ENCODE measurements around the gene UTF1.

The UTF1 gene

GRCh38 chr10:133246236-133246626 lies 16.2 kb downstream of the UTF1 start:
- ChIA-PET CTCF (interaction anchor here (0.6 to 1.5 kb wide), 4 partner anchors 11 to 344 kb away, joined by 3 to 4 read pairs (median 4); no protein-coding TSS in a partner anchor), POLR2A (no interaction called here)
- no peak for TF ChIP-seq ZNF488 (tag by site-specific recombination; IDR thresholded peaks at IDR 0.05)
- TF ChIP-seq ZNF391 (tag by site-specific recombination; IDR thresholded peaks at IDR 0.05; ENCODE audit: borderline replicate concordance, low read depth), result no peak
- no peak for TF ChIP-seq PRDM1 (tag by site-specific recombination; IDR thresholded peaks at IDR 0.05)
- no peak for TF ChIP-seq KLF9 (tag by site-specific recombination; IDR thresholded peaks at IDR 0.05; ENCODE audit: low read depth)
- TF ChIP-seq ZNF791 (tag by site-specific recombination; IDR thresholded peaks at IDR 0.05), result no peak
- no peak for TF ChIP-seq SP3 (tag by site-specific recombination; IDR thresholded peaks at IDR 0.05)
- TF ChIP-seq ZNF624 (tag by site-specific recombination; IDR thresholded peaks at IDR 0.05), result no peak
- TF ChIP-seq KLF10 (tag by site-specific recombination; IDR thresholded peaks at IDR 0.05), result no peak
- no peak for TF ChIP-seq ZNF561 (tag by site-specific recombination; IDR thresholded peaks at IDR 0.05; ENCODE audit: borderline replicate concordance)
- no peak for TF ChIP-seq ZNF37A (tag by site-specific recombination; IDR thresholded peaks at IDR 0.05)
- no peak for TF ChIP-seq ZNF626 (tag by site-specific recombination; IDR thresholded peaks at IDR 0.05)
- no peak for TF ChIP-seq ZFP3 (tag by site-specific recombination; IDR thresholded peaks at IDR 0.05; ENCODE audit: low read depth)
- no peak for TF ChIP-seq MYNN (tag by site-specific recombination; IDR thresholded peaks at IDR 0.05; ENCODE audit: borderline replicate concordance)
- TF ChIP-seq ZNF704 (tag by site-specific recombination; IDR thresholded peaks at IDR 0.05), result no peak
- TF ChIP-seq ZNF792 (tag by site-specific recombination; IDR thresholded peaks at IDR 0.05), result no peak
- no peak for TF ChIP-seq REST (tag by site-specific recombination; IDR thresholded peaks at IDR 0.05)
- TF ChIP-seq SCRT2 (tag by site-specific recombination; IDR thresholded peaks at IDR 0.05), result no peak
- no peak for TF ChIP-seq KLF8 (tag by site-specific recombination; IDR thresholded peaks at IDR 0.05)
- TF ChIP-seq ZNF174 (tag by site-specific recombination; IDR thresholded peaks at IDR 0.05), result no peak
- H3K4me1 ChIP-seq (ENCODE audit: control insufficient read depth, insufficient read depth, low read length), result no peaks in the 10 kb centered on the region
- no peak overlapping the region for H3K27ac ChIP-seq (ENCODE audit: extremely low read depth, low read depth, low read length)
- H3K36me3 ChIP-seq (ENCODE audit: control insufficient read depth in 2 of 2, insufficient read depth in 1 of 2, low read length in 2 of 2), result no peaks in the 10 kb centered on the region
- H3K4me3 ChIP-seq (ENCODE audit: low read depth, low read length), result no peak overlapping the region
- no peaks in the 10 kb centered on the region for H3K9me3 ChIP-seq (ENCODE audit: control insufficient read depth, insufficient read depth, low read depth, low read length)

DNA sequence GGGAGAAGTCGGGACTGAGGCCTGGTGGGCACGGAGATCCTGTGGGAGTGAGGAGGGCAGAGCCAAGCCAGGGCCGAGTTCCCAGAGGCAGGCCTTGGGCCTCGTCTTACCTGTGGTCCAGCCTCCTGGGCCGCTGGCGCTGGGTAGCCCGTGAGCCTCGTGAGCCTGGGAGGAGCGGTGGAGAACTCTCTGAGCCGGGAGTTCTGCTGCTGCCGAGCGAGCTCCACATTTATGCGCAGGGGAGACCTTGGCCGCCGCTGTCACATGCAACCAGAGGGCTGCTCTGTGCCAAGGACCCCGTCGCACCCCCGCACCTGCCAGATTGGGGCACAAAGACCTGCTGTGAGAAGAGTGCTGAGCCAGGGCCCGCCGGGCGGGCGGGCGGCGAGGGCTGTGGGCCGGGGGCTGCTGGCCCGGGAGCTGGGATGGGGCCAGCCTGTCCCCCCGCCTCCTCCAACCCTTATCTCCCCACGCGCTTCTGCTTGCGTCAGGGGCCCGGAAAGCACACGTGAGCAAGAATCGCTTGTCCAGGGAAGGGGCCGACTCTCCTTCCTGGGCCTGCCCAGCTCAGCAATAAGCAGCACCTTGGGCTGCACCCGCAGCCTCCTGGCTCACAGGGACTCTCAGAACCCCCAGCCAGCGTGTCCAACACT lies 17.8 kb downstream of the UTF1 start:
- CTCF ChIA-PET, result interaction anchor here (0.6 to 1.5 kb wide), 3 partner anchors 18 to 66 kb away, joined by 3 to 4 read pairs (median 4); no protein-coding TSS in a partner anchor
- no peaks in the 10 kb centered on the region for H3K4me1 ChIP-seq (ENCODE audit: control insufficient read depth, insufficient read depth, low read length)

More for the DNA sequence above, 17.8 kb downstream of the UTF1 start:
- TF ChIP-seq ZNF677 (tag by site-specific recombination; IDR thresholded peaks at IDR 0.05), result no peak
- TF ChIP-seq ZNF18 (tag by site-specific recombination; IDR thresholded peaks at IDR 0.05), result no peak
- TF ChIP-seq PRDM1 (tag by site-specific recombination; IDR thresholded peaks at IDR 0.05), result no peak
- TF ChIP-seq ZNF416 (tag by site-specific recombination; IDR thresholded peaks at IDR 0.05), result no peak
- TF ChIP-seq, protein P1, sequence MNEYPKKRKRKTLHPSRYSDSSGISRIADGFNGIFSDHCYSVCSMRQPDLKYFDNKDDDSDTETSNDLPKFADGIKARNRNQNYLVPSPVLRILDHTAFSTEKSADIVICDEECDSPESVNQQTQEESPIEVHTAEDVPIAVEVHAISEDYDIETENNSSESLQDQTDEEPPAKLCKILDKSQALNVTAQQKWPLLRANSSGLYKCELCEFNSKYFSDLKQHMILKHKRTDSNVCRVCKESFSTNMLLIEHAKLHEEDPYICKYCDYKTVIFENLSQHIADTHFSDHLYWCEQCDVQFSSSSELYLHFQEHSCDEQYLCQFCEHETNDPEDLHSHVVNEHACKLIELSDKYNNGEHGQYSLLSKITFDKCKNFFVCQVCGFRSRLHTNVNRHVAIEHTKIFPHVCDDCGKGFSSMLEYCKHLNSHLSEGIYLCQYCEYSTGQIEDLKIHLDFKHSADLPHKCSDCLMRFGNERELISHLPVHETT (tag by site-specific recombination; IDR thresholded peaks at IDR 0.05), result no peak
- no peak overlapping the region for H3K27ac ChIP-seq (ENCODE audit: extremely low read depth, low read depth, low read length)
- no peaks in the 10 kb centered on the region for H3K36me3 ChIP-seq (ENCODE audit: control insufficient read depth in 2 of 2, insufficient read depth in 1 of 2, low read length in 2 of 2)
- no peaks in the 10 kb centered on the region for H3K9me3 ChIP-seq (ENCODE audit: control insufficient read depth, insufficient read depth, low read depth, low read length)
- no peak overlapping the region for H3K4me3 ChIP-seq (ENCODE audit: low read depth, low read length)
- POLR2A ChIA-PET, result no interaction called here
